Mucosa of rectum (tissue), 2 donors: ENCODE data around the gene PPP1R7.
A peak's percentile ranks its signal among the peaks of the same experiment; 100 is the strongest.
"Not testable (repeated sequence)": the region's sequence is repeated elsewhere in the genome, so short reads cannot be mapped to it uniquely, and the experiment has no call there.

ENCODE experiments used
- H3K27ac ChIP-seq, 2 donors: one replicate each; pipeline ENCODE4 v1.7.0; 2013; ENCODE audit warnings: inconsistent platforms in 2 of 2, low read depth in 2 of 2, low read length in 2 of 2
- H3K27me3 ChIP-seq, 2 donors: one replicate each; pipeline ENCODE4 v1.7.0; 2013; ENCODE audit warnings: low read length in 2 of 2; ENCODE audit not compliant: control insufficient read depth in 2 of 2, insufficient read depth in 2 of 2
- H3K36me3 ChIP-seq, 2 donors: one replicate each; pipeline ENCODE4 v1.7.0; 2013; ENCODE audit warnings: low read length in 2 of 2; ENCODE audit not compliant: control insufficient read depth in 2 of 2, insufficient read depth in 2 of 2
- H3K4me1 ChIP-seq, 2 donors: one replicate each; pipeline ENCODE4 v1.7.0; 2013; ENCODE audit warnings: low read length in 2 of 2, mild to moderate bottlenecking in 1 of 2; ENCODE audit not compliant: control insufficient read depth in 2 of 2, insufficient read depth in 2 of 2
- H3K4me3 ChIP-seq, 2 donors: one replicate each; pipeline ENCODE4 v1.7.0; 2013; ENCODE audit warnings: low read length in 2 of 2
- H3K9ac ChIP-seq, 2 donors: one replicate each; pipeline ENCODE4 v1.7.0; 2013; ENCODE audit warnings: low read length in 2 of 2, low read depth in 1 of 2, mild to moderate bottlenecking in 1 of 2
- H3K9me3 ChIP-seq, 2 donors: one replicate each; pipeline ENCODE4 v1.7.0; 2013; ENCODE audit warnings: low read length in 2 of 2; ENCODE audit not compliant: control insufficient read depth in 2 of 2
- donor health status: healthy.
- donor health status: Normal muscosa, but diverticular disease.

The PPP1R7 gene

GRCh38 chr2:241149925-241150659, at the start of gene PPP1R7:
PPP1R7 (plus strand) TSS chr2:241150467; CDS start chr2:241150496, 29 bp downstream.
- Histone ChIP-seq H3K36me3 (peaks cover 6 to 12% of the 10 kb centered on the region in 2 donors), H3K9ac (peak within 1 kb of the TSS; percentile 80 to 83), H3K4me1 (peaks cover 14% of the 10 kb centered on the region in 2 donors), H3K27ac (peak within 1 kb of the TSS; percentile 74 to 76), H3K27me3 (no peaks in the 10 kb centered on the region), H3K4me3 (peak within 1 kb of the TSS; percentile 89 to 94), H3K9me3 (no peaks in the 10 kb centered on the region)

DNA sequence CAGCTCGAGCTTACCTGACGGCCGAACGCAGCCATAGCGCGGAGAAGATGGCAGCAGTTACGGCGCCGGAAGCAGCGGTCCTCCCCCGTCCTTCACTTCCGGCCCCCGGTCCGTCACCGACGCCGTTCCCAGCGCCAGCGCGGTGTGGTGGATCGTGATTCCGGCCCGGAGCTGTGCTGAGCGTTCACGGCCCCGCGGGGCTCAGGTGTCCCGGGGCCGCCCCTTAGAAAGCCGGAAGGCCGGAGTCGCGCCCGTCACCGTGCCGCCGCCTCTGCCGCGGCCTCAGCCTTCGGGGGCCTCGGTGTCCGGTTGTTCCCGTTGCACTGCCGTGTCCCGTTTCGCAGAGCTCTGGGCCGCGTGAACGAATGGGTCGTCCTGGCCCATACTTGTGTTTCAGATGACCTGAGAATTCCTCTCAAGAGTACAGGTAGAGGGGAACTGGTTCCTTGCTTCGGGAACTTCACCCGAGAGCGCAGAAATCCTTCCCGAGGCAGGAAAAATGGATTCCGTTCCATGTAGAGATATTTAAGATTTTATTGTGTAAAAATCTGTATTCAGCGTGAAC, 47.9 kb upstream of the PPP1R7 start, which contains the start of gene MTERF4:
Gene MTERF4 (minus strand): TSS at position 49 of the 565 bp plus-strand sequence. CDS start 14 bp downstream, at position 35.
- Histone ChIP-seq H3K4me3 (peak within 1 kb of the TSS; percentile 73 to 96), H3K36me3 (peaks cover 23 to 25% of the 10 kb centered on the region in 2 donors), H3K4me1 (peaks cover 13 to 27% of the 10 kb centered on the region in 2 donors), H3K9ac (peak within 1 kb of the TSS; percentile 83 to 92), H3K27me3 (no peaks in the 10 kb centered on the region), H3K27ac (peak within 1 kb of the TSS; percentile 79 to 90), H3K9me3 (no peaks in the 10 kb centered on the region)

GRCh38 chr2:241103176-241103595, 47.1 kb upstream of the PPP1R7 start:
- peak overlapping the region; percentile 83 to 92 for H3K9ac ChIP-seq
- peak overlapping the region; percentile 73 to 96 for H3K4me3 ChIP-seq
- peaks cover 13 to 27% of the 10 kb centered on the region in 2 donors for H3K4me1 ChIP-seq
- H3K36me3 ChIP-seq, result peaks cover 17% of the 10 kb centered on the region in 2 donors
- peak overlapping the region in 1 of 2 donors; percentile 90 for H3K27ac ChIP-seq
- no peaks in the 10 kb centered on the region for H3K27me3 ChIP-seq
- no peaks in the 10 kb centered on the region for H3K9me3 ChIP-seq

- H3K27ac ChIP-seq, H3K27me3 ChIP-seq, H3K4me3 ChIP-seq, H3K9ac ChIP-seq, H3K36me3 ChIP-seq, H3K9me3 ChIP-seq: not testable (repeated sequence)
- H3K4me1 ChIP-seq, result peaks cover 13 to 27% of the 10 kb centered on the region in 2 donors
Observed at GRCh38 chr2:241104611-241105010, 45.7 kb upstream of the PPP1R7 start.

GRCh38 chr2:241105641-241106040, 44.6 kb upstream of the PPP1R7 start:
- H3K27me3 ChIP-seq, result no peaks in the 10 kb centered on the region
- no peaks in the 10 kb centered on the region for H3K36me3 ChIP-seq
- H3K9ac ChIP-seq, result no peak overlapping the region
- H3K4me1 ChIP-seq, result peaks cover 13 to 23% of the 10 kb centered on the region in 2 donors
- no peak overlapping the region for H3K4me3 ChIP-seq
- no peak overlapping the region for H3K27ac ChIP-seq
- no peaks in the 10 kb centered on the region for H3K9me3 ChIP-seq

- H3K4me3 ChIP-seq, result no peak overlapping the region
- peaks cover 7 to 13% of the 10 kb centered on the region in 2 donors for H3K4me1 ChIP-seq
- H3K27me3 ChIP-seq, result no peaks in the 10 kb centered on the region
- H3K36me3 ChIP-seq, result no peaks in the 10 kb centered on the region
- H3K9ac ChIP-seq, result no peak overlapping the region
- H3K27ac ChIP-seq, result no peak overlapping the region
- no peaks in the 10 kb centered on the region for H3K9me3 ChIP-seq
Observed at GRCh38 chr2:241107031-241107783, 43.1 kb upstream of the PPP1R7 start.

GRCh38 chr2:241108271-241109209, 41.7 kb upstream of the PPP1R7 start:
- H3K9me3 ChIP-seq, result no peaks in the 10 kb centered on the region
- H3K27ac ChIP-seq, result peak overlapping the region; percentile 41 to 43
- H3K4me3 ChIP-seq, result peak overlapping the region in 1 of 2 donors; percentile 17
- H3K9ac ChIP-seq, result no peak overlapping the region
- H3K27me3 ChIP-seq, result no peaks in the 10 kb centered on the region
- H3K36me3 ChIP-seq, result no peaks in the 10 kb centered on the region
- H3K4me1 ChIP-seq, result peaks cover 0 to 3% of the 10 kb centered on the region in 2 donors

- Histone ChIP-seq H3K27ac (peak overlapping the region in 1 of 2 donors; percentile 52), H3K9ac (no peak overlapping the region), H3K36me3 (peaks cover 0 to 3% of the 10 kb centered on the region in 2 donors), H3K4me3 (peak overlapping the region in 1 of 2 donors; percentile 17), H3K9me3 (no peaks in the 10 kb centered on the region), H3K4me1 (peaks cover 0 to 2% of the 10 kb centered on the region in 2 donors), H3K27me3 (no peaks in the 10 kb centered on the region)
Observed at GRCh38 chr2:241109210-241110088, 40.8 kb upstream of the PPP1R7 start.
